GM19468 (cell line): Measurements from ENCODE around the gene NRP1.
"Not testable (repeated sequence)": the region's sequence is repeated elsewhere in the genome, so short reads cannot be mapped to it uniquely, and the experiment has no call there.

ENCODE experiments used
- ATAC-seq: cut with Tn5 transposase; IDR thresholded peaks from one replicate; pipeline ENCODE4 v1.9.1; 2021; ENCODE audit warnings: mild to moderate bottlenecking, moderate library complexity, moderate number of reproducible peaks; ENCODE audit not compliant: unreplicated experiment; ENCODE audit errors: extremely low read depth

The NRP1 gene

GRCh38 chr10:33139181-33139646 lies 195.3 kb downstream of the NRP1 start:
- ATAC-seq, result no peak

GRCh38 chr10:33138686-33139085 lies 195.8 kb downstream of the NRP1 start:
- ATAC-seq, result not testable (repeated sequence)

- ATAC-seq, result no peak
Measured at GRCh38 chr10:33137356-33138005, 197.0 kb downstream of the NRP1 start.

GRCh38 chr10:33136781-33137180 lies 197.7 kb downstream of the NRP1 start:
- ATAC-seq, result no peak

- ATAC-seq, result no peak
Measured at GRCh38 chr10:33136271-33136670, 198.2 kb downstream of the NRP1 start.

GRCh38 chr10:33134011-33134751 lies 200.3 kb downstream of the NRP1 start:
- ATAC-seq, result no peak

- no peak for ATAC-seq
Measured at GRCh38 chr10:33133557-33133956, 200.9 kb downstream of the NRP1 start.

- no peak for ATAC-seq
Measured at GRCh38 chr10:33132626-33133025, 201.8 kb downstream of the NRP1 start.

GRCh38 chr10:33129996-33130386 lies 204.5 kb downstream of the NRP1 start:
- ATAC-seq, result no peak

- ATAC-seq, result no peak
Measured at GRCh38 chr10:33129141-33129995, 205.1 kb downstream of the NRP1 start.

GRCh38 chr10:33127622-33128021 lies 206.8 kb downstream of the NRP1 start:
- ATAC-seq, result no peak
